ENCODE measurements around the gene YBEY. TPM values are rescaled to one million over a fixed set of nuclear protein-coding genes. Genes with fewer than 3 reads are reported as not detected.

YBEY gene
- total and polyA plus RNA-seq, 2 donors (not counting 3 experiments of a cell fraction or from before 2014, with no cell fraction given) = 6.1 to 15.3 TPM

GRCh38 chr21:46268371-46268770, 17.8 kb upstream of the YBEY start:
- CTCF ChIA-PET = no interaction called here
- Histone ChIP-seq H3K79me2 (ENCODE audit: control insufficient read depth, insufficient read depth, low read length) (no peaks in the 10 kb centered on the region), H3K4me3 (replicated peaks in 1 of 3; ENCODE audit: insufficient read depth in 1 of 3, low read depth in 1 of 3, low read length in 3 of 3) (no peak overlapping the region), H3K9me3 (replicated peaks; ENCODE audit: control insufficient read depth, insufficient read depth, low read length) (no peaks in the 10 kb centered on the region), H3K36me3 (ENCODE audit: control insufficient read depth in 2 of 2, extremely low read depth in 1 of 2, insufficient read depth in 2 of 2, low read length in 2 of 2) (peaks cover 30 to 61% of the 10 kb centered on the region in 2 experiments), H3K27ac (ENCODE audit: insufficient read depth, low read depth, low read length) (no peak overlapping the region), H3K4me2 (ENCODE audit: insufficient read depth, low read length) (no peak overlapping the region), H3K9me1 (replicated peaks; ENCODE audit: control insufficient read depth, extremely low read depth, insufficient read depth, low read length) (no peaks in the 10 kb centered on the region), H3K9ac (replicated peaks; ENCODE audit: extremely low read depth, insufficient read depth, low read length) (no peak overlapping the region), H3K4me1 (ENCODE audit: control insufficient read depth, extremely low read depth, insufficient read depth, low read length) (no peaks in the 10 kb centered on the region), H4K20me1 (replicated peaks; ENCODE audit: control insufficient read depth, extremely low read depth, insufficient read depth, low read length) (no peaks in the 10 kb centered on the region), H3K27me3 (ENCODE audit: control insufficient read depth in 2 of 2, insufficient read depth in 2 of 2, low read length in 2 of 2) (no peaks in the 10 kb centered on the region), H2AFZ (ENCODE audit: low read depth, low read length) (no peak overlapping the region)
- intact Hi-C loops (cut with micrococcal nuclease) (no loop called here), dilution Hi-C loops (cut with MboI; ENCODE audit: extremely low pct_ligation_motif_present, low sequenced_read_pairs) (no loop called here)
- no TSS peak for BruUV-seq (replicated peaks)
- POLR2A ChIA-PET = no interaction called here
- DNase-seq (ENCODE audit: low read depth, low spot score) (no peak), FAIRE-seq (no peak)
- TF ChIP-seq EZH2 (IDR thresholded peaks at IDR 0.05; ENCODE audit: borderline replicate concordance, low read depth, low read length, severe bottlenecking) (no peak), GATA2 (IDR thresholded peaks at IDR 0.05; ENCODE audit: insufficient read depth, insufficient read length, low read depth, low read length) (no peak), MAX (IDR thresholded peaks at IDR 0.05; ENCODE audit: insufficient read depth, insufficient read length) (no peak), POLR2AphosphoS5 (IDR thresholded peaks at IDR 0.05; ENCODE audit: insufficient read depth, low read depth, low read length) (no peak), CTCF (IDR thresholded peaks at IDR 0.05; ENCODE audit: extremely low read depth in 1 of 2, insufficient read depth in 1 of 2, low read depth in 1 of 2, low read length in 2 of 2) (no peak), MYC (IDR thresholded peaks at IDR 0.05; ENCODE audit: low read depth, low read length) (no peak), POLR2A (IDR thresholded peaks at IDR 0.05; ENCODE audit: low read depth, low read length) (no peak), JUN (IDR thresholded peaks at IDR 0.05; ENCODE audit: borderline replicate concordance, insufficient read depth, insufficient read length, low read depth) (no peak), FOS (IDR thresholded peaks at IDR 0.05; ENCODE audit: borderline replicate concordance, insufficient read depth, low read length) (no peak)
